Measurements from ENCODE around the gene SGK2. TPM values are rescaled to one million over a fixed set of nuclear protein-coding genes. Genes with fewer than 3 reads are reported as not detected.

Gene SGK2
- total and polyA plus RNA-seq, 9 of the 15 experiments (the other 6 are each of a cell fraction or from before 2014, with no cell fraction given), result 0.07 to 0.31 (median 0.15) TPM; not detected in 2

DNA sequence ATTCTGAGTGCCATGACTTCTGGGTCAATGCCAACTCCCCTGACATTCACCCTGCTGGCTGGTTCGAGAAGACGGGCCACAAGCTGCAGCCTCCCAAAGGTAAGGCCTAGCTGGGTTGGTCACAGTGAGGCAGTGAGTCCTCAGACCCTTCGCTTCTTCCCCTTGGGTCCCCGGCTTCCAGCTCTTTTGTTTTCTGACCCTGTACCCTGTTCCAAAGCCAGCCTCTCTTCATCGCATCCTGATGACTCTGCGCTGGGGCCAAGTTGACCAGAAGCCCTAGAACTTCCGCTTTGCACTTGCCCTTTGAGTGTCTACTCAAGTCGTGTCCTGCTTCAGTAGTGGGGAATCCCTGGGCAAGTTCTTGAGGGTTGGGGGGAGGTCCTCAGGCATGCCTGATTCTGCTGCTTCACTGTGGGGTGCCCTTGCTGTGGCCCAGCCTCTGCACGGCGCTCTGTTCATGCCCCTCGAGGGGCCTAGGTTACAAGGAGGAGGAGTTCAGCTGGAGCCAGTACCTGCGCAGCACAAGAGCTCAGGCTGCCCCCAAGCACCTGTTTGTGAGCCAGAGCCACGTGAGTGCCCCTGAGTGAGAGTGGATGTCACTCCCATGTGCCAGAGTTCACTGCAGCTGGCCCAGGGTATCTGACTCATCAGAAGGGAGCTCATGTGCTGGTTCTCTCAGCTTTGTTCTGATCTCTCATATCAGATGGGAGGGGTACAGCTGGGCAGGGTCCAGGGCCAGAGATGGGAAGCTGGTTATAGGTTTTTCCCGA lies 28.3 kb upstream of the SGK2 start:
- Histone ChIP-seq H3K27me3 (ENCODE audit: control insufficient read depth in 2 of 2, insufficient read depth in 2 of 2, low read length in 2 of 2) (no peaks in the 10 kb centered on the region), H3K36me3 (ENCODE audit: control insufficient read depth, insufficient read depth, low read length) (peaks cover 4% of the 10 kb centered on the region; the same call in 1 of the 3 replicates), H3K9ac (ENCODE audit: insufficient read depth in 1 of 2, low read depth in 2 of 2, low read length in 2 of 2) (peak overlapping the region in 1 of 2 experiments; percentile 41; a peak in 1 of 4 replicates), H3K27ac (ENCODE audit: extremely low read depth, low read depth, low read length) (no peak overlapping the region), H3K4me1 (replicated peaks in 1 of 2; ENCODE audit: control insufficient read depth in 2 of 2, insufficient read depth in 2 of 2, low read length in 2 of 2) (peaks cover 0 to 4% of the 10 kb centered on the region in 2 experiments; a peak in 3 of 5 replicates), H3K4me3 (no peak overlapping the region), H2AFZ (ENCODE audit: low read depth, low read length) (no peak overlapping the region), H3K79me2 (ENCODE audit: control insufficient read depth, insufficient read depth, low read length) (no peaks in the 10 kb centered on the region), H4K20me1 (replicated peaks; ENCODE audit: control insufficient read depth, insufficient read depth, low read length) (no peaks in the 10 kb centered on the region; the same call in 1 of the 2 replicates), H3K9me1 (ENCODE audit: control insufficient read depth, insufficient read depth, low read length) (no peaks in the 10 kb centered on the region), H3K9me3 (replicated peaks; ENCODE audit: control insufficient read depth, insufficient read depth, low read depth, low read length) (no peaks in the 10 kb centered on the region), H3K4me2 (ENCODE audit: insufficient read depth, low read length) (no peak overlapping the region)
- in situ Hi-C loops (cut with MboI), result no loop called here
- CTCF ChIA-PET (ENCODE audit: low intra/inter-chr PET ratio), result no interaction called here
- peak; percentile 37; the same call in 1 of the 2 replicates for TF ChIP-seq FOSL1 (tag; conservative IDR thresholded peaks at IDR 0.05)
- TF ChIP-seq NFIC (IDR thresholded peaks at IDR 0.05), result peak; percentile 6; the same call in 1 of the 2 replicates
- TF ChIP-seq ILF3 (IDR thresholded peaks at IDR 0.05; ENCODE audit: borderline replicate concordance), result no peak
- 68% methylated on average over 13 of the region's 14 CpGs for WGBS (ENCODE audit: insufficient coverage, low coverage, missing lambda C conversion rate)
- DNase-seq (ENCODE audit: extremely low read depth in 1 of 4, low spot score in 3 of 4) (peak in 1 of 4 experiments; percentile 25), FAIRE-seq (no peak), ATAC-seq (no peak)
- no TSS peak for BruUV-seq (replicated peaks)
- intact Hi-C loops (cut with micrococcal nuclease), result loop anchor here (10.0 kb wide), 1 partner anchor 554 kb away; no protein-coding TSS in a partner anchor
- POLR2A ChIA-PET, result interaction anchor here (0.7 to 1.4 kb wide), 8 partner anchors 7 to 544 kb away, joined by 3 to 4 read pairs (median 4); partner anchors contain the start of gene SRSF6

DNA sequence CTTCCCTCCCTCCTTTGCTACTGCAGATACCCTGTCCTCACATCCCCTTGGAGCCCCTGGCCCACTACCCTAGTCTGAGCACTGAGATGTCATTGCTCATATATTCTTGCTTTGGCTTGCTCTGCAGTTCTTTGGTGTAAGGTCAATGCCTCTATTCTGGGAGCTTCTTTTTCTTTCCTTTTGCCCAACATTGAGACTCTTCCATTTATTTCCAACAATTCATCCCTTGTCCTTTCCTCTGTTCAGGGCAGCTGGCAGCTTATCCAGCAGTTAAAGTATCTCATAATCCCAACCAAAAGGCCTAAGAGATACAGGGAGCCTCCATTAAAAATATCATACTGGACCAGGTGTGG lies 27.8 kb upstream of the SGK2 start:
- ChIA-PET CTCF (ENCODE audit: low intra/inter-chr PET ratio) (no interaction called here), POLR2A (interaction anchor here (0.7 to 1.4 kb wide), 4 partner anchors 8 to 187 kb away, joined by 3 to 4 read pairs (median 4); no protein-coding TSS in a partner anchor)
- H4K20me1 ChIP-seq (replicated peaks; ENCODE audit: control insufficient read depth, insufficient read depth, low read length), result no peaks in the 10 kb centered on the region; the same call in 1 of the 2 replicates
- H3K27ac ChIP-seq (ENCODE audit: extremely low read depth, low read depth, low read length), result no peak overlapping the region
- no peak for FAIRE-seq
- BruUV-seq (replicated peaks), result no TSS peak
- H3K9me3 ChIP-seq (replicated peaks; ENCODE audit: control insufficient read depth, insufficient read depth, low read depth, low read length), result no peaks in the 10 kb centered on the region
- peaks cover 0 to 6% of the 10 kb centered on the region in 2 experiments; a peak in 2 of 5 replicates for H3K4me1 ChIP-seq (replicated peaks in 1 of 2; ENCODE audit: control insufficient read depth in 2 of 2, insufficient read depth in 2 of 2, low read length in 2 of 2)
- no peak for TF ChIP-seq YBX1 (IDR thresholded peaks at IDR 0.05)
- TF ChIP-seq TBL1XR1 (IDR thresholded peaks at IDR 0.05; ENCODE audit: low read length in 2 of 2), result no peak
- TF ChIP-seq C11orf30 (IDR thresholded peaks at IDR 0.05; ENCODE audit: low read depth), result no peak
- TF ChIP-seq SP2 (IDR thresholded peaks at IDR 0.05; ENCODE audit: extremely low read depth, low read depth, low read length, poor library complexity, severe bottlenecking), result no peak
- no peak for TF ChIP-seq ZNF175 (CRISPR knock-in tag; IDR thresholded peaks at IDR 0.05; ENCODE audit: low read depth)
- no peak for TF ChIP-seq ZEB2 (IDR thresholded peaks at IDR 0.05)
- TF ChIP-seq MTA1 (IDR thresholded peaks at IDR 0.05; ENCODE audit: borderline replicate concordance), result no peak
- TF ChIP-seq, protein P1, sequence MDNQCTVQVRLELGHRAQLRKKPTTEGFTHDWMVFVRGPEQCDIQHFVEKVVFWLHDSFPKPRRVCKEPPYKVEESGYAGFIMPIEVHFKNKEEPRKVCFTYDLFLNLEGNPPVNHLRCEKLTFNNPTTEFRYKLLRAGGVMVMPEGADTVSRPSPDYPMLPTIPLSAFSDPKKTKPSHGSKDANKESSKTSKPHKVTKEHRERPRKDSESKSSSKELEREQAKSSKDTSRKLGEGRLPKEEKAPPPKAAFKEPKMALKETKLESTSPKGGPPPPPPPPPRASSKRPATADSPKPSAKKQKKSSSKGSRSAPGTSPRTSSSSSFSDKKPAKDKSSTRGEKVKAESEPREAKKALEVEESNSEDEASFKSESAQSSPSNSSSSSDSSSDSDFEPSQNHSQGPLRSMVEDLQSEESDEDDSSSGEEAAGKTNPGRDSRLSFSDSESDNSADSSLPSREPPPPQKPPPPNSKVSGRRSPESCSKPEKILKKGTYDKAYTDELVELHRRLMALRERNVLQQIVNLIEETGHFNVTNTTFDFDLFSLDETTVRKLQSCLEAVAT (IDR thresholded peaks at IDR 0.05), result no peak
- no peaks in the 10 kb centered on the region for H3K27me3 ChIP-seq (ENCODE audit: control insufficient read depth in 2 of 2, insufficient read depth in 2 of 2, low read length in 2 of 2)
- in situ Hi-C loops (cut with MboI), result no loop called here
- no peak overlapping the region for H2AFZ ChIP-seq (ENCODE audit: low read depth, low read length)
- no peak for ATAC-seq
- H3K4me2 ChIP-seq (ENCODE audit: insufficient read depth, low read length), result no peak overlapping the region
- H3K9me1 ChIP-seq (ENCODE audit: control insufficient read depth, insufficient read depth, low read length), result no peaks in the 10 kb centered on the region
- H3K36me3 ChIP-seq (ENCODE audit: control insufficient read depth, insufficient read depth, low read length), result peaks cover 4% of the 10 kb centered on the region; the same call in 1 of the 3 replicates
- intact Hi-C loops (cut with micrococcal nuclease), result loop anchor here (10.0 kb wide), 1 partner anchor 554 kb away; no protein-coding TSS in a partner anchor
- H3K9ac ChIP-seq (ENCODE audit: insufficient read depth in 1 of 2, low read depth in 2 of 2, low read length in 2 of 2), result no peak overlapping the region
- H3K4me3 ChIP-seq, result no peak overlapping the region
- H3K79me2 ChIP-seq (ENCODE audit: control insufficient read depth, insufficient read depth, low read length), result no peaks in the 10 kb centered on the region
- no peak for DNase-seq (ENCODE audit: extremely low read depth in 1 of 4, low spot score in 3 of 4)

Measured in K562 (cell line).